Upper lobe of left lung (tissue), 4 donors: ENCODE measurements around the gene COL23A1.

Experiments
- CTCF ChIP-seq, 6 experiments: fragments of 450-650 bp in 4 of 6; fragments of 200-600 bp in 2 of 6; sonication (generic) in 2 of 6; IDR thresholded peaks; one replicate each; pipeline ENCODE4 v1.5.1; 2016 to 2019; ENCODE audit warnings: antibody characterized with exemption in 6 of 6
- EP300 ChIP-seq, 4 donors: sonication (generic); formaldehyde crosslinking; IDR thresholded peaks; one replicate each; pipeline ENCODE4 v1.5.1; 2017; ENCODE audit warnings: antibody characterized with exemption in 4 of 4, control low read depth in 2 of 4
- POLR2A ChIP-seq, 4 donors: fragments of 450-650 bp; IDR thresholded peaks; one replicate each; pipeline ENCODE4 v1.5.1; 2016 to 2017; ENCODE audit warnings: antibody characterized with exemption in 4 of 4, mild to moderate bottlenecking in 2 of 4
- POLR2AphosphoS5 ChIP-seq, 2 donors: sonication (generic); formaldehyde crosslinking; IDR thresholded peaks; one replicate each; pipeline ENCODE4 v1.5.1; 2017; ENCODE audit warnings: antibody characterized with exemption in 2 of 2

GRCh38 chr5:178222292-178222691, 367.9 kb downstream of the COL23A1 start:
- TF ChIP-seq CTCF (IDR thresholded peaks at IDR 0.05) (no peak), POLR2AphosphoS5 (IDR thresholded peaks at IDR 0.05) (no peak), POLR2A (IDR thresholded peaks at IDR 0.05) (no peak), EP300 (IDR thresholded peaks at IDR 0.05) (no peak)
